SK-MEL-5 (cell line): Measurements from ENCODE around the gene COX7A2. TPM values are rescaled to one million over a fixed set of nuclear protein-coding genes. Genes with fewer than 3 reads are reported as not detected.
A peak's percentile ranks its signal among the peaks of the same experiment; 100 is the strongest.

ENCODE experiments used
- DNase-seq: peaks from one replicate; pipeline ENCODE4 v3.0.0-alpha.2; 2016; ENCODE audit warnings: low read depth, low spot score
- in situ Hi-C: cut with HindIII; loops from 2 replicates; pipeline ENCODE4 v1.10.0; 2016; ENCODE audit warnings: low sequenced_read_pairs, high pct_unique_total_duplicates, low pct_unique_long_range_greater_than_20kb
- total RNA-seq: library from RNA; depleted of rRNA; stranded (reverse); fragments of >200 nt; shearing (Covaris generic); gene quantifications from 2 replicates; pipeline ENCODE4 v1.2.3, GENCODE V29; 2014

The COX7A2 gene
- total RNA-seq, 1 experiment from 2014 or later: 271 TPM

DNA sequence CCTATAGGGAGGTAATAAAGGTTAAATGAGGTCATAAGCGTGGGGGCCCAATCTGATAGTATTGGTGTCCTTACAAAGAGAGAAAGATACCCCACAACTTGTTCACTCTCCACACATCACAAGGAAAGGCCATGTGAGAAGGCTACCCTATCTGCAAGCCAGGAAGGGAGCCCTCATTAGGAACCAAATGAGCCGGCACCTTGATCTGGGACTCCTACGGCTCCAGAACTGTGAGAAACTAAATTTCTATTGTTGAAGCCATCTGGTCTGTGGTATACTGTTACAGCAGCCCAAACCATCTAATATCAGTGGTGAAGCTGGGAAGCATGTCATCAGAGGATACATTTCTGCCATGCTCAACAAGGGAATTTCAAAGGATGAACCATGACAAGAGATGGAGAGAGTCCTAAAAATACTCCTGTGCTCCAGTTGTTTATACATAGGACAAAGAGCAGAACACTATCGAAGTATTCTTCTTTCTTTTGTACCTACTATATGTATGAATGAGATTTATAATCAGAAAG is 10.4 kb downstream of the COX7A2 start:
- no peak for DNase-seq
- in situ Hi-C loops: no loop called here

DNA sequence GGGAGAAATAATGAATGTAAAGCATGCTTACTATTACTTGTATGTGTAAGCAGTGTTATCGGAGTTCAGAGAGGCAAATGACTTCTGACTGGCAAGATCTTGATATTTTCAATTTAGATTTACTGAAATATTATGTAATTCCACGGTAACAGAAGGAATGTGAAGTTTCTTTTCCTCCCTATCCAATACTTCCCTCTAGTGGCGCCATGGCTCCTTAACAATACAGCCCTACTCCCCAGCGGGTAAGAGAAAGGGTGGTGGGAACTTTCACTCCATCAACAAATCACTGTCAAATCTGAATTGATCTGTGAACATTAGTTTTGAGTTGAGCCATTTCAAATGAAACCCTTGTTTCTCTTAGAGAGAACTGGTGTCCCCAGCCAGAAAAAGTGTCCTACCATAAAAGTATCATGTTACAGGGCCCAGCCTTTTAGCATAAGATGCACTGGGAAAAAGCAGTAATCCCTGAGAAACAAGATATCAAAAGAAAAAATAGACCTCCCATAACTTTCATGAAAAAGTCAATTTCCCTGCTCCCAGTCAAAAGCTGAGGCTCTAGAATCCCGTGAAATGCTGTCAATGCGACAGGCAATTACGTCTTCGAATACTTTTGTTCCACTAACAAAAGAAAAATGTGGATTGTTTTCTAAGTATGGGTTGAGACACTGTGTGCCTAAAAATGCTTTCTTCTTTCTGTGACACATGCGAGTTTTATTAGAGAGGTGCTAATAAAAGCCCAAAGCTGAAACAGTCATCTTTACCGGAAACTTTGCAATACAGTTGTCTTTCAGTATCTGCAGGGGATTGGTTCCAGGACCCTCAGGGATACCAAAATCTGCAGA is 12.9 kb downstream of the COX7A2 start:
- DNase-seq: peak; percentile 64
- in situ Hi-C loops: no loop called here

DNA sequence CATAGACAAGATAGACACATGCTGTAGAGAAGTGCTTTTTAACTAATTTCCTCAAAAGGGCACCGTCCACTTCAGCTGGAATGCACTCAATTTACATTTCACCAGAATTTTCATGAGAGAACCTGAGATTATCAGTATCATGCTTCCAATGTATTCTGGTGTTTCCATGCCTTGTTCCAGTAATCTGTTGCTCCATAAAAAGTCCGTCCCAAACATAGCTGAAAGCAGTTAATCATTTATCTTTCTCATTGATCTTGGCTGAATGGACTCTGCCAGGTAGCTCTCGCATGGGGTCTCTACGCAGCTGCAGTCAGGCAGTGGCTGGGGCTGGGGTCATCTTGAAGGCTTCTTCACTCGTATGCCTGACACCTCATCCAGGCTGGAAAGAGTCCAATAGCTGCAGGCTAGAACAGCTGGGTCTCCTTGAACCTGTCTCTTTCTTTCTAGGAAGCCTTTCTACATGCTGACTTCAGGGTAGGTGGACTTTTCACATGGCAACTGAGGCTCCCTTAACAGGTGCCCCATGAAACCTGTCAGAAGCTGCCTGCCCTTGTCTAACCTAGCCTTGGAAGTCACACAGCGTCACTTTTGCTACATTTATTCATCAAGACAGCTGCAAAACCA is 19.2 kb downstream of the COX7A2 start:
- in situ Hi-C loops: no loop called here

DNA sequence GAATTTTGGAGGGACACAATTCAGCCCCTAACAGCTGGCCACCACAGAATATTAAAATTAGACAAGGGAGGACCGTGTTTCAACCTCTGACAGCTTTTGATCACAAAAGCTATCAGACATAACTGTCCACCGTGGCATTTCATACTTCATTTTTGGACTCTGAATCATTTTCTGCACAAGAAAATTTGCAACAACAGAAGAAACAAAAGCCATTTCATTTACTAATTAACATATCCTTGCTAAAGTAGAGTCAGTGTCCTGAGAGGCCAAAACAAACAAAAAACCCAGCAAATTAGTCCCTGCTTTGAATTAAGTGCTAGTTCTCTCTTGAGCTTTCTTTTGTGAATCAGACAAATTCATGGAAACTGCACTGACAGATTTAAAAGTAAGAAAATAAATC is 20.2 kb downstream of the COX7A2 start:
- in situ Hi-C loops: no loop called here
- DNase-seq: no peak

More for the DNA sequence above, 19.2 kb downstream of the COX7A2 start:
- DNase-seq: no peak

DNA sequence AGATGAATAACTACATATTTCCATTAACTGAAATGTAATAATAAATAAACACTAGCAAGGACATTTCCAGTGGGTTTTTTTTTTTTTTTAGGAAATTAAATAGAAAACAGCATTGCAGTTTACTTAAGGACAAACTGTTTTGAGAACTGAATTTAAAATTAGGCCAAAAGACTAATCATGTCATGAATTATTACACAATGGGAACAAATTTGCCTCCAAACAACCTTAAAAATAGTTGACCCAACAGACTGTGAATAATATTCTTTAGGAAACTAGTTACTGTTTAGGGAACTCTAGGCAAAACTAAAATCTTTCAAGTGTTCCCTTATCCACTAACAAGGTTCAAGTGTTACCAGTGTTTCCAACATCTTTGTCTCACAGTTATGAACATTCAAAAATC is 21.3 kb downstream of the COX7A2 start:
- no peak for DNase-seq
- in situ Hi-C loops: no loop called here

DNA sequence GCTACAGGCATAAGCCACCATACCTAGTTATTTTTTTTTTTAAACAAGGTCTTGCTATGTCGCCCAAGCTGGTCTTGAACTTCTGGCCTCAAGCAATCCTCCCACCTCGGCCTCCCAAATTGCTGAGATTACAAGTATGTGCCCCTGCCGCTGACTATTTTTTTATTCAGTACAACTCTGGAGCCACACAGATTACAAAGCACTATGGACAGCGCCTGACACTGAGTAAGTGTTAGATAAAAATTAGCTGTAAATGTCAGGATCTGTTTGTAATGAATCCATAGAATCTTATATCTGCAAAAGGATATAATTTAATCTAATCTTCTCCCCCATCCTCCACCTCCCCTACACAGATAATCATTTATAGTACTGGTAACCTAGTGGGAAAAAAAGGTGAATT is 22.5 kb downstream of the COX7A2 start:
- no peak for DNase-seq
- in situ Hi-C loops: no loop called here

DNA sequence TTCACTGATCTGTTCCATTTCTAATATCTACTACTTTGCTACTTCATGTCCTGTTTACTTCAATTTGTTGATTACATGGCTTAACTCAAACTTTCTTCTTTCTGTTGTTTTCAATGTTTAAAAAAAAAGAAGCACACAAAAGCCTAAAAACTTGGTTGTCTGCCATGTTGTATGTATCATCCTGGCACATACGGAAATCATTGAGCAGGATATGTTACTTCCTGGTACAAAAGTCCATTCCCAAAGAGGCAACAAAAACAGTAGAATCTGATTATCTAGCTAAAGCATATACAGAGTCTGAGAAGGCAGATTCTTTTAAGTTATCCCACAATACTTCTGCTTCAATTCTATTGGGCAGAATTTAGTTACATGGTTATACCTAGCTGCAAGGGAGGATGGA is 23.2 kb downstream of the COX7A2 start:
- no peak for DNase-seq
- in situ Hi-C loops: no loop called here

DNA sequence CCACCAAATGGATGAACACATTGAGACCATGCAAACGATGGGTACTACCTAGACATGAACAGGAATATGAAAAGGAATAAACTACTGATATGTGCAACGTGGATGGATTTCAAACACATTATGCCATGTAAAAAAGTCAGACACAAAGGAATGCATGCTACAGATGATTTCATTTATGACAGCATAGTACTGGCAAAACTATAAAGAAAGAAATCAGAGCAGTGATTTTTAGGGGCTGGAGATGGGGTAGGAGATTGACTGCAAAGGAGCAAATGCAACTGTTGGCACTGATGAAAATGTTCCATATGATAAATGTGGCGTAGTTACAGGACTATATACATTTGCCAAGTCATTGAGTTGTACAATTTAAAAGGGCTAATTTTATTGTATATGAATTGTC is 24.3 kb downstream of the COX7A2 start:
- DNase-seq: no peak
- in situ Hi-C loops: no loop called here

DNA sequence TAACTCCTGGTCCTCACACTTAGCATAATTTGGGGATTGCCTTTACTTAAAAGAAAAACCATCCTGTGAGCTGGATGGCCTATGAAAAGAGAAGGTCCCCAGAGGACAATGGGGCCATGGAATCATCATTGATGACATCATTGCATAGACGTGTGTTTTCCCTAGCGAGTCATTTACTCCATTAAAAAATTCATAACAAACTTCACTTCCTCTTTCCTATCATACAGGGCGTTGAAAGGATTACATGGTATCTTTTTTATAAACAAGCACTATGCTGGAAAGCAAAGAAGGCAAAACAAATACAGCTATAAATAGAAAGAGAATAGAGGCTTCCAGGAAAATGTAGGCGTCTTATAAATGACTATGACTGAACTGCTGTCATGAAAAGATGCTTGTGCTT is 26.4 kb downstream of the COX7A2 start:
- DNase-seq: peak; percentile 27
- in situ Hi-C loops: no loop called here

DNA sequence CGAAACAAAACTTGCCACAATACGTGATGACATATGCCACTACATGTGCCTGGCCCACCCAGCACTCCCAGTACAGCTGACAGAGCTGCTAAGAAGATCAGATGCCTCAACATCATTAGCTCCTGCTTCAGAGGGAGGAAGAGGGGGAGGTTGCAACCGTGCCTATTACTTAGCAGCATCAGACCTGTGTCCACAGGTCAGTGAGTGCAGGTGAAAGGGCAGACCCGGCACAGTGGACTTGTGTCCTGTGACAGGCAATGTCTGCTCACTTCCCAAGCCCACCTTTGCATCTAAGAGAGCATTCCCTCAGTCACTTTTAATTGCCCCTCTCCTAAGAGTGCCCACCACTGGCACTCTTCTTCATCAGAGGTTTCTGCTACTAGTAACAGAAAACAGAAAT is 28.3 kb downstream of the COX7A2 start:
- DNase-seq: no peak
- in situ Hi-C loops: no loop called here

DNA sequence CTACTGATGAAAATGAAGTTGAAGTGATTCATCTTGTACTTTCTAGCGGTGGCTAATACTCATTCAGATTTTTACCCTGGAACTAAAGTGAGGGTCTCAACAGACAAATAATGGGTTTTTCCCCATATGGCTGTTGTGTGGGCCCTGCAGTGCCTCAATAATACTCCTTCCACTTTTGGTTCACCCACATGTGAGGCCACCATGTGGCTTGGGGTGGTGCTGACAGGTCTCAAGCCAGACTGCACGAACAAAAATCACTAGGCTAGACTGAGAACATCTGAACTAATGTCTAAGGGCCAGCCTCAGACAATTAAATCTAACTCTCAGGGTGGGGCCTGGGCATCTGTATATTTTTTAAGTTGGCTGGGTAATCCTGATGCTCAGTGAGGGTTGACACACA is 29.9 kb downstream of the COX7A2 start:
- in situ Hi-C loops: no loop called here
- peak; percentile 36 for DNase-seq

DNA sequence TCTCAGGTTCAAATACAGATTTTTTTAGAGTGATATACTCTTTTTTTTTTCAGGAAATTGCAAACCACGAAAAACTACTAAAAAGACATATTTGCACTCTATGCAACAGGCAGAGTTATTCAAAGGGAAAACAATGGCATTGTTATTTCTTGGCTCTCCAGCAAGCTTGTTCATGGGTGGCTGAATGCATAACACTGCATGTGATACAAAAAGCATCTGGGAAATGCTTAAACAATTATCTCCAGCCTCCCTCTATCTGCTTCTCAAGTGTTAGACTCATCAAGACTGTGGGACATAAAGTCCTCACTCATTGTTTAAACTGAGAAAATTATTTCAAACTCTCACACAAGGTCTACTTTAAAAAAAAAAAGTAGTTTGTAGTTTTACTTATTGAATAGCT is 30.5 kb downstream of the COX7A2 start:
- in situ Hi-C loops: no loop called here
- DNase-seq: peak; percentile 23

DNA sequence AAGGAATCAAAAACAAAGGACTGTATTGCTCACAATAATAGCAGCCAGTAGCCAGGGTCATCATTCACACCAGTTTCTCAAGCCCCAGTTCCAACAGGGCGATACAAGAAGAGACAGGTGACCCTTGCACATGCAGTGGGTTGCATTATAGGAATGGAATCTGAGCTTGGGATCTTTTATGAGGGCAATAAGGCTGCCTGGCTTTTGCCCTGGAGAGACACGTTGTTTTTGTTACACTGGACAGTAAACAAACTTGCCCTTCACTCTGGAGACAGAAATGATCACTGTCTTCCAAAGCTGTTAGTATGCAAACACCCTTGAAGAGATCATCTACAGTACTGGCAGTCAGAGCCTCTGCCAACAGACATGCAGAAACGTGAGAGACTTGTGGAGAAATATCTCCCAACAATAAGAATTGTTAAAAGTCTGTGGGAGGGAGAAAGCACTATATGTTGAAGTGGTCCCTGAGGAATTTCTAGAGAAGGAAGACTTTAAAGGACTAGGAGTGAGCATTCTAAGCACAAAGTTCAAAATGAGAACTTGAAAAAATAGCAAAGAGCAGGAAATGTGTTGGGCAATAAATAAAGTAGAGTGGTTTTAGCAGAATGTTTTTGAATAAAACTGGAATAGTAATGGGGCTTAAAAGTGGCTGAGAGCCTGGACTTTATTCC is 31.5 kb downstream of the COX7A2 start:
- DNase-seq: no peak
- in situ Hi-C loops: no loop called here

DNA sequence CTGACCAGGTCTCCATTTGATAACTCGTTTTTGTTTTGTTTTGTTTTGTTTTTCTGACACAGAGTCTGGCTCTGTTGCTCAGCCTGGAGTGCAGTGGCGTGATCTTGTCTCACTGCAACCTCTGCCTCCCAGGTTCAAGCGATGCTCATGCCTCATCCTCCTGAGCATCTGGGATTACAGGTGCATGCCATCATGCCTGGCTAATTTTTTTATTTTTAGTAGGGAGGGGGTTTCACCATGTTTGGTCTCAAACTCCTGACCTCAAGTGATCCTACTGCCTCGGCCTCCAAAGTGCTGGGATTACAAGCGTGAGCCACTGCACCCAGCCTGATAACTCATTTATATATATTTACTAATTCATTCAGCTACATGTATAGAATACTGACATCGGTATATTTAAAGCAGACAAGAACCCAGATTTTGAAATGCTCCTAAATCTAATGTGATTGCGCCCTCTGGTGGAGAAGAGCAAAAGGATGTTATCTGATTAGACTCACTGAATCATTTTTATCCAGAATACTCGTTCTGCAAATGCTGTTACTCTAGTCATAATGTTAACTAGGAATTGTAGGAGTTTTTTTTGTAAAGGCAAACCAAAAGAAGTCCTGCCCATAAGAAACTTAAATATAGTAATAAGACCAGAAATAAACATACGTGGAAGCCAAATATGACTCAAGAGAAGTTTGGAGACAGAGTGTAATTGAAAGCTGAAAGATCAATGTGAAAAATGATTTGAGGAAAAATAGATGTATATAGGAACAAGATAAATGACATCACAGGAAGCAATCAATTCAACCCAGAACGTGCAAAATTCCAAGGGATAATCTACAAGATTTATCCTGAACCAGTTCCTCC is 32.5 kb downstream of the COX7A2 start:
- in situ Hi-C loops: no loop called here
- peak; percentile 66 for DNase-seq

DNA sequence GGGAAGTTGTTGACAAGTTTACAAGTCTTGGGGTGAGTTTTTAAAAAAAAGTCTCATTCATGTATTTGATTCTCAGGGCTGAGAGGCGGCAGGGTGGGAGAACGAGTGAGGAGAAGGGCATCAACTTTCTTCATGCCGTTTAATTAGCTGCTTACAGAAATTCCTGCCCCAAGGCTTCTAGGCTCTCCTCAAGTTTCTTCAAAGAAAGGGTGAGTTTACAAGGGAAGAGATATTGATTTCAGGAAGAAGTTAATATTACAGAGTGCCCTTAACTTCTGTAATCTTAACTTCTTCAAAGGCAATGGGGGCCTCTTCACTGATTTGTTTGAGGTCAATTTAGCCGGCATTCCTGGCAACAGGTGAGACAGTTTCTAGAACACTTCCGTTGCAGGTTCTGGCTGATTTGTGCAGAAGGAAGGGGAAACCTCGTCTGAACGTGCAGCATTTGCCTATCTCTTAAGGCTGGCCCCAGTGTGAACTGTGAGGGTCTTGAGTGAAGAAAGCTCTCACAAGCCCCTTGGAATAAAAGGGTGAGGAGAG is 34.3 kb downstream of the COX7A2 start:
- DNase-seq: no peak
- in situ Hi-C loops: no loop called here

DNA sequence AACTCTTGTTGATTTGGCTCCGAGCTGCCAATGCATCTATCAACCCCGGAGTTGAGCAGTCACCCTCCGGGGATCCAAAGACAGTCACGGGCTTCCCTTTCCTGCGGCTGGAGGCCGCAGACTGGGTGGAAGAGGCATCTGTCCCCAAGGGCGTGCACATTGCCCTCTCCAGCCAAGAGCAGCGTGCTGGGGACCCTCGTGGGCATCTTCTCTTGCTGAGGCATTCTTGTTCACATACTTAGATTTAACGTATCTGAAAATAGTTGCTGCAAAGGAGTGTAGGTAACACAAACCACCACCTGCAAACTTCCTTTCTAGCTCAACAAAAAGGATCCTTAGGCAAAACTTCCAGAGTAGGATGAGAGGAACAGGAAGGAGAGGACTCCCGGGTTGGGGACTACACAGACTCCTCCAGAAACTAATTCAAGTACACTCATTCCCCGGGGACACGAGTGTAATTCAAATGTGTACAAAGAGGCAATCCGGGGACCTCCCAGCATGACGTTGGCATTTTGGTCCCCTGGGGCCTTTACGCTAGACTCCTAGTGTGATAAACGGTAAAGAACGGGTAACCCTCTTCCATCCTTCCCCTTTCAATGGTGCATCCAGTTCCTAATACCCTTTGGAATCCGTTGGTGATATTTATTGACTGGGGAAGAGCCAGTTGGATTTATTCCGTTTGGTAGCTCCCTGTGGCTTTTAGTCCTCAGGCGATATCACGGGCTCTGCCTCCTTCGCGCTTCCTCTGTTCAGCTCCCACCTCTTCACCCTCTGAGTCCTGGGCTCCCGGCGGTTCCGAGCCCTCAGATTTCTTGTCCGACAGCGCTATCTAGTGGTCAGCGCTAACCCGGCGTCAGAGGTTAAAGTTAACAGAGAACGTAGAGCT is 35.1 kb downstream of the COX7A2 start:
- in situ Hi-C loops: no loop called here
- peak; percentile 82 for DNase-seq
